Astrocyte of the spinal cord (primary cell): Measurements from ENCODE around the gene GNLY.

Source experiments
- DNase-seq: peaks from one replicate; pipeline ENCODE4 v3.0.0; 2011; ENCODE audit warnings: low read depth, low spot score
- H3K4me3 ChIP-seq: 2 replicates; pipeline ENCODE4 v1.5.1; 2011; ENCODE audit warnings: low read depth, mild to moderate bottlenecking, low read length, moderate library complexity
- in situ Hi-C: cut with HindIII; loops from 2 replicates; pipeline ENCODE4 v1.10.0; 2017; ENCODE audit warnings: low sequenced_read_pairs
- TF ChIP-seq, protein P1 (sequence below): IDR thresholded peaks from 2 replicates; pipeline ENCODE4 v1.5.1; 2012; ENCODE audit warnings: low read depth, mild to moderate bottlenecking, low read length, inconsistent platforms

Gene GNLY

DNA sequence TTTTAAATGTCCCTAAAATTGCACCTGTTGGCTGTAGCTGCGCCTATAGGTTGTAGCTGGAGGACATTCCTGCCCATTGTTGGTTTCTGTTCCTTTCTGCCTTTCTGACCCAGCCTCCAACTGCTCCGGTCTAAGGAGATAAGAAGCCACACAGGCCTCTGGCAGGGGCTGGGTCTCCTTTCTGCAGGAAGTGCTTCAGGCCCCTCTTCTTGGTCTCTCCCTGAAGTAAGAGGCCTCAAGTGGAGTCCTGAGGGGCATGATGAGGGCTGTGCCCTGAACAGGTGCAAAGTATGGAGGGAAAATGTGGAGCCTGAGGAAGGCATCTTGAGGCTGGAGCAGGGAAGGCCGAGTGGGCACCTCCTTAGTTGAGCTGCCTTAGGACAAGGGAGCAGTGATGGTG lies 15.8 kb upstream of the GNLY start:
- in situ Hi-C loops = no loop called here
- TF ChIP-seq, protein P1, sequence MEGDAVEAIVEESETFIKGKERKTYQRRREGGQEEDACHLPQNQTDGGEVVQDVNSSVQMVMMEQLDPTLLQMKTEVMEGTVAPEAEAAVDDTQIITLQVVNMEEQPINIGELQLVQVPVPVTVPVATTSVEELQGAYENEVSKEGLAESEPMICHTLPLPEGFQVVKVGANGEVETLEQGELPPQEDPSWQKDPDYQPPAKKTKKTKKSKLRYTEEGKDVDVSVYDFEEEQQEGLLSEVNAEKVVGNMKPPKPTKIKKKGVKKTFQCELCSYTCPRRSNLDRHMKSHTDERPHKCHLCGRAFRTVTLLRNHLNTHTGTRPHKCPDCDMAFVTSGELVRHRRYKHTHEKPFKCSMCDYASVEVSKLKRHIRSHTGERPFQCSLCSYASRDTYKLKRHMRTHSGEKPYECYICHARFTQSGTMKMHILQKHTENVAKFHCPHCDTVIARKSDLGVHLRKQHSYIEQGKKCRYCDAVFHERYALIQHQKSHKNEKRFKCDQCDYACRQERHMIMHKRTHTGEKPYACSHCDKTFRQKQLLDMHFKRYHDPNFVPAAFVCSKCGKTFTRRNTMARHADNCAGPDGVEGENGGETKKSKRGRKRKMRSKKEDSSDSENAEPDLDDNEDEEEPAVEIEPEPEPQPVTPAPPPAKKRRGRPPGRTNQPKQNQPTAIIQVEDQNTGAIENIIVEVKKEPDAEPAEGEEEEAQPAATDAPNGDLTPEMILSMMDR = no peak
- no peak for DNase-seq
- no peak overlapping the region for H3K4me3 ChIP-seq

DNA sequence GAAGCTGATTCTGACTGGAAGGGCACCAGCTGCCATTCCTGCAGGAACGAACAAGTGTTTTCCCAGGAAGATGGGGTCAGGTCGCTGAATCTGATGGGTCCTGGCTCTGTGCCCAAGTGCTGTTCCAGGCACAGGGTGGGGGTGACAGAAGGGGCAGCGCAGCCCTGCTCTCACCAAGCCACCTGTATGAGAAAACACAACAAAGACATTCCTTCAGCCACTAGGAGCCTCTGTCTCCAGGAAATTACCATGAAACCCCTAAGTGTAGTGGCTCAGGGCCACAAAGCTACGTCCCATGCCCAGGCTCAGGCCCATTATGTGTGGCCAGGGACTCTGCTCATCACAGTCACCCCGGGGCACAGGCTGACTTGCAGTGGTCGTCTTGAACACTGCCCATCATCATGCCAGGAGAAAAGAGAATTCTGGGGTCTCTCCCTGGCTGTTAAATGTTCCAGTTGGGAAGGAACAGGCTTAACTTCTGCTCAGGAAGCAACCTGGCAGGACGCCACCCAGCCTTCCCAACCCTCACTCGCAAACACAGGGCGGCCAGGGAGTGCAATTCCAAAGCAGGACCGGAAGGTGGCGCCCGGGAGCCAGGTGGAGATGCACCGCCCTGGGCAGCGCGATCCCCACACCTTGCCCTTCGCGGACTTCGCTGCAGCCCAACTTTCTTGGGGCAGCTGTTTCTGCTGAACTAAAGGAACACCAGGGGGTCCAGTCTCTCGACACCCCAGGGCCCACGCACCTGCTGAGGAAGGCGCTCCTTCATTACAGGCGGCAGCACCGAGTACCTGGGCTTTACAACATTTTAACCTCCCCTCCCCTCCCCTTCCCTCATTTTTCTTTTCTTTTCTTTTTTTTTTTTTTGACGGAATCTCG lies 15.1 kb upstream of the GNLY start:
- in situ Hi-C loops = no loop called here
- TF ChIP-seq, protein P1 = peak; percentile 98
- DNase-seq = peak; percentile 68
- no peak overlapping the region for H3K4me3 ChIP-seq

DNA sequence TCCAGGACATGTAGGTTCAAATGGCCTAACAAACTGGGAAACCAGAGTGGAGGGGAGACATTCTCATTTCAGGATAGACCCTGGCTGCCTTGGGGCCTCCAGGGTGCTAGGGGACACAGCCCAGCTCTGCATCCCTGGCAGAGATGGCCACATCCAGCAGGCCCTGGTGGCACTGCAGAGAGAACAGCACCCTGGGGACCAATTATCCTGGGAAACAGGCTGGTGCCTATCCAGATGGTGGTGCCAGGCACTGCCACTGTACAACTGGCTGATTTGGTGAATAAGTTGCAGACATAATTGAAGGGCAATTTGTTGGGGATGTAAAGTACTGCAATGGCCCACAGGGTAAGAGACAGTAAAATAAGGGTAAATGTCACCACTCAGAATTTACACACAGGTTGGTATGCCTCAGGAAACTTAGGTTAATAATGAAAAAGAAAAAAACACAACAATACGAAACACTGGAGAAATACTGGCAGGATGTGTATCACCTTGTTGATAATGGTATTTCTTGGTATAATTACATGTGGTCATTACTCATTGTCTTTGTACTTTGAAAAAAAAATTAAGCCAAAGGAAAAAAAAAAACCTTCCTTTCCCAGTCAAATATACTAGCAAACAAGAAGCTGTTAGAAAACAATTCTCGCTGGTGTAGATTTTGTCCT lies 13.3 kb upstream of the GNLY start:
- H3K4me3 ChIP-seq = no peak overlapping the region
- in situ Hi-C loops = no loop called here
- TF ChIP-seq, protein P1 = no peak
- no peak for DNase-seq

DNA sequence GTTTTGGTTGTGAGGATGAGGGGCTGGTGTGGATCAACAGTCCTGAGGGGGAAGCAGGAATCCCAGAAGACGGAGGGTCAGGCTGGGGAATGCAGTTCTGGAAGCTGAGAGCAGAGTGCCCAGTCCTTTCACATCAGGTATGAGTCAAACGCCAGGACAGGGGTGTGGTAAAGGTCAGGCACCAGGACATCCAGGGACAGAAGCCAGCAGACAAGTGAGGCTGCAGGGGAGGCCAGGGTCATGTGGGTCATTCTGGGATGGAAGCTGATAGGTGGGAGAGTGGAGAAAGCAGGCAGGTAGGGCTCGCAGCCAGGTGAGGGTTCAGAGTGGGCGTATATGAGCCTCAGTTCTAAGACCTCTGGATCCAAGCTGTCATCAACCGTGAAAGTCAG lies 12.8 kb upstream of the GNLY start:
- in situ Hi-C loops = no loop called here
- TF ChIP-seq, protein P1 = no peak
- H3K4me3 ChIP-seq = no peak overlapping the region
- no peak for DNase-seq

DNA sequence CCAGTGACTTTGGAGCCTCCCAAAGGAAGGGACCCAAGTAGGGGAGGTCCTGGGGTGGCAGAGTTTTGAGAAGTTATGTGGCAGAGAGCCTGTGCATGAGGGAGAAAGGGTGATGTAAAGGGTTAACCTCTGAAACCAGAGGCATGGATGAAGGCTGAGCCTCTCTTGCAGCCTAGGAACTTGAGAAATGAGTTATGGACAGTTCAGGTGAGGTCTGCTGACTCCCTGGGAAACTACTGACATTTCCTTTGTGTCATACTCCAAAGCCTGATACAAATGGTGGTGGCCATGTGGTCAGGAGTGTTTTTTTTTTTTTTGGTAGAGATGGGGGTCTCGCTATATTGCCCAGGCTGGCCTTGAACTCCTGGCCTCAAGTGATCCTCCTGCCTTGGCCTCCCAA lies 12.4 kb upstream of the GNLY start:
- no peak overlapping the region for H3K4me3 ChIP-seq
- in situ Hi-C loops = no loop called here
- TF ChIP-seq, protein P1 = no peak
- no peak for DNase-seq

DNA sequence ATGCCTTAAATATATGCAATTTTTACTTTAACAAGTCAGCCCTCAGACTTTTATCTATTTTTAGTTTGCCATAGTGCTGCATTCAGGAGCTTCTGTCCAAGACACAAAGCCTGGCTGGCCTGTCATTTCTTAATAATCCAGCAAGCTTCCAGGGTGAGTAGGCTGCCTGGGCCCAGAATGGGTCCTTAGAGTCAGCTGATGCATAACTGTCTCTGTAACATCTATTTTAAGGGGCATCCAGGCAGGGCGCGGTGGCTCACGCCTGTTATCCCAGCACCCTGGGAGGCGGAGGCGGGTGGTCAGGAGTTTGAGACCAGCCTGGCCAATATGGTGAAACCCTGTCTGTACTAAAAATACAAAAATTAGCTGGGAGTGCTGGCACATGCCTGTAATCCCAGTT lies 11.8 kb upstream of the GNLY start:
- in situ Hi-C loops = no loop called here
- TF ChIP-seq, protein P1 = no peak
- H3K4me3 ChIP-seq = no peak overlapping the region
- DNase-seq = no peak
